Breast epithelium (tissue), 4 donors: ENCODE measurements around the gene CCDC78. TPM values are rescaled to one million over a fixed set of nuclear protein-coding genes. Genes with fewer than 3 reads are reported as not detected.
A peak's percentile ranks its signal among the peaks of the same experiment; 100 is the strongest.

Experiments used
- DNase-seq, 2 donors: peaks; one replicate each; pipeline ENCODE4 v3.0.0-alpha.2; 2019; ENCODE audit warnings: low spot score in 2 of 2
- H3K27ac ChIP-seq, 2 donors: fragments of 200-600 bp; sonication (generic) in 1 of 2; one replicate each; pipeline ENCODE4 v1.5.1; 2016 to 2019; ENCODE audit warnings: mild to moderate bottlenecking in 1 of 2
- H3K27me3 ChIP-seq, 2 donors: fragments of 200-600 bp; sonication (generic) in 1 of 2; one replicate each; pipeline versions ENCODE4 v1.5.1 to v1.6.0; 2017 to 2019; ENCODE audit warnings: control low read depth in 1 of 2, mild to moderate bottlenecking in 1 of 2
- H3K36me3 ChIP-seq: fragments of 200-600 bp; one replicate; pipeline ENCODE4 v1.5.1; 2019
- H3K4me1 ChIP-seq, 2 donors: fragments of 200-600 bp; sonication (generic); one replicate each; pipeline ENCODE4 v1.5.1; 2016 to 2019; ENCODE audit warnings: control low read depth in 1 of 2
- H3K4me3 ChIP-seq, 3 donors: fragments of 200-600 bp; sonication (generic); 1 replicate in 2 of 3; 2 replicates in 1 of 3; pipeline ENCODE4 v1.5.1; 2016 to 2019; ENCODE audit warnings: mild to moderate bottlenecking in 3 of 3, moderate library complexity in 2 of 3
- H3K9me3 ChIP-seq, 2 donors: fragments of 200-600 bp; sonication (generic) in 1 of 2; one replicate each; pipeline ENCODE4 v1.5.1; 2016 to 2019; ENCODE audit warnings: control low read depth in 1 of 2
- CTCF ChIP-seq, 3 donors: fragments of 450-650 bp; IDR thresholded peaks; one replicate each; pipeline ENCODE4 v1.5.1; 2016 to 2017; ENCODE audit warnings: antibody characterized with exemption in 3 of 3, mild to moderate bottlenecking in 3 of 3, moderate library complexity in 3 of 3
- POLR2A ChIP-seq: fragments of 450-650 bp; IDR thresholded peaks from one replicate; pipeline ENCODE4 v1.6.1; 2016; ENCODE audit warnings: antibody characterized with exemption, mild to moderate bottlenecking, moderate library complexity
- POLR2AphosphoS5 ChIP-seq, 3 donors: sonication (generic); formaldehyde crosslinking; IDR thresholded peaks; one replicate each; pipeline ENCODE4 v1.6.1; 2017; ENCODE audit warnings: antibody characterized with exemption in 3 of 3
- intact Hi-C: fragments of 100-400 bp; cut with DNase I; formaldehyde crosslinking; loops from one replicate; pipeline ENCODE4 v1.15.1; 2023; ENCODE audit warnings: low total_unique reads
- total RNA-seq, 3 donors: library from RNA; depleted of rRNA; stranded (reverse); fragments of >200 nt; gene quantifications; one replicate each; pipeline ENCODE4 v1.1.0, GENCODE V29; 2016

Gene CCDC78
- total RNA-seq, 3 donors from 2014 or later: 0.48 to 2.9 (median 2.6) TPM

- Histone ChIP-seq H3K27me3 (peaks cover 17 to 90% of the 10 kb centered on the region in 2 donors), H3K4me3 (no peak overlapping the region), H3K4me1 (peaks cover 2 to 6% of the 10 kb centered on the region in 2 donors), H3K27ac (no peak overlapping the region), H3K9me3 (no peaks in the 10 kb centered on the region), H3K36me3 (no peaks in the 10 kb centered on the region)
- intact Hi-C loops: no loop called here
- no peak for DNase-seq
- TF ChIP-seq POLR2AphosphoS5 (IDR thresholded peaks at IDR 0.05) (no peak), CTCF (IDR thresholded peaks at IDR 0.05) (no peak), POLR2A (no peak)
These were observed 22.8 kb downstream of the CCDC78 start for GRCh38 chr16:703406-703805.

DNA sequence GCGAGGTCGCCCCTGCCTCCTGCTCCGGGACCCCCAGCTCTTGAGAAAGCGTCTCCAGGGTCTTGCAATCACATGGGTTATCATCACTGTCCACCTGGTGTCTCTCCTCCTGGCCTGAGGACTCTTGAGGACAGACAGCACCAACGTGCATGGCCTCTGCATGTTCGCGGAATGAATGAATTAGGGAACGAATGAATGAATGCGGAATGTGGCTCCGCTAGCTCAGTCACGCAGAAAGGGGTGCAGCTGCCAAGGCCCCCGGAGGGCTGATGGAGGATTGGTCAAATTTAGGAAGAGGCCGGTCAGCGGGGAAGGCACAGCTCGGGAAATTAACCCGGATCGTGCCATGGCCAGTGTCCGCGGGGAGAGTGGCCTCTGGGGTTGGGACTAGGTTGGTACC is 23.9 kb downstream of the CCDC78 start:
- Histone ChIP-seq H3K27me3 (peaks cover 17 to 79% of the 10 kb centered on the region in 2 donors), H3K36me3 (no peaks in the 10 kb centered on the region), H3K4me1 (peaks cover 2 to 6% of the 10 kb centered on the region in 2 donors), H3K27ac (no peak overlapping the region), H3K9me3 (no peaks in the 10 kb centered on the region), H3K4me3 (no peak overlapping the region)
- TF ChIP-seq POLR2A (no peak), POLR2AphosphoS5 (IDR thresholded peaks at IDR 0.05) (no peak), CTCF (IDR thresholded peaks at IDR 0.05) (no peak)
- intact Hi-C loops: no loop called here
- DNase-seq: no peak

DNA sequence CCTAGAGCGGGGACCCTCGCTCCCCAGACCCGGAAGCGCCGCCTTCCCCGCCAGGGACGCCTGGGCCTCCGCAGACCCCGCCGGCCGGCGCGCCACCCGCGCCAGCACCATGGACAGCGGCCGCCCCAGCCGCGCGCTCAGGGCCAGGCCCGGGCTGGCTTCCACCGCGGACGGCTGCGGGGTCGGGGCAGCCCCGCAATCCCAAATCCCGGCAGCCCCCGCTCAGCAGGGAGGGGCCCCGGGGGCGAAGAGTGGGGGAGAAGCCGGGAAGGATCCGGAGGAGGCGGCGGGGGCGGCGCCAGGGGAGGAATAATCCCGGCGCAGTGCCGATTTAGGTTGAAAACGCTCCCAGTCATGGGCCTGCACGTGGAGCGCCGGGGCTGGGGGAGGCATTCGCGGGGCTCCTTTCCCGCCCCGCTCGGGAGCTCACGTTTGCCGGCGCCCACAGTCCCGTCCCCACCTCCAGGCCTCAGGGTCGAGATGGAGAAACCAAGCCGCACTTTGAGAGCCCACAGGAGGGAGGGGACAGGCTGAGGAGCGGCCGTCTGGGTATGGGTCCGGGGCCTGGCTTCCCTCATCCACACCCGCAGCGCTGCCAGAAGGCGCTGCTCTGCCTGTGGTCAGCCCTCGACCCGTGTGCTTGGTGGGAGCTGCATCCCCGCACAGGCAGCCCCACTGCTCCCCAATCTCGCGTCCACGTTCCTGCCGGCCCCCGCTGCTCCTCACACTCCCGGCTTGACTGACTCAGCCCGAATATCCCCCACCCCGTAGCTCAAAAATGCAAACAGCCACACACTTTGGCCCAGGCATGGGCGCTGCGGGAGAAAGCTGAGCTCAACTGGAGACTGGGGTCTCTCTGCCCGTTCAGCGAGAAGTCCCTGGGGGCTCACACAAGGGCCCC is 25.3 kb downstream of the CCDC78 start:
- Histone ChIP-seq H3K4me1 (peaks cover 0 to 2% of the 10 kb centered on the region in 2 donors), H3K36me3 (no peaks in the 10 kb centered on the region), H3K4me3 (no peak overlapping the region), H3K27ac (no peak overlapping the region), H3K27me3 (peaks cover 17 to 74% of the 10 kb centered on the region in 2 donors), H3K9me3 (no peaks in the 10 kb centered on the region)
- intact Hi-C loops: no loop called here
- DNase-seq: no peak
- TF ChIP-seq POLR2AphosphoS5 (IDR thresholded peaks at IDR 0.05) (no peak), POLR2A (no peak)

DNA sequence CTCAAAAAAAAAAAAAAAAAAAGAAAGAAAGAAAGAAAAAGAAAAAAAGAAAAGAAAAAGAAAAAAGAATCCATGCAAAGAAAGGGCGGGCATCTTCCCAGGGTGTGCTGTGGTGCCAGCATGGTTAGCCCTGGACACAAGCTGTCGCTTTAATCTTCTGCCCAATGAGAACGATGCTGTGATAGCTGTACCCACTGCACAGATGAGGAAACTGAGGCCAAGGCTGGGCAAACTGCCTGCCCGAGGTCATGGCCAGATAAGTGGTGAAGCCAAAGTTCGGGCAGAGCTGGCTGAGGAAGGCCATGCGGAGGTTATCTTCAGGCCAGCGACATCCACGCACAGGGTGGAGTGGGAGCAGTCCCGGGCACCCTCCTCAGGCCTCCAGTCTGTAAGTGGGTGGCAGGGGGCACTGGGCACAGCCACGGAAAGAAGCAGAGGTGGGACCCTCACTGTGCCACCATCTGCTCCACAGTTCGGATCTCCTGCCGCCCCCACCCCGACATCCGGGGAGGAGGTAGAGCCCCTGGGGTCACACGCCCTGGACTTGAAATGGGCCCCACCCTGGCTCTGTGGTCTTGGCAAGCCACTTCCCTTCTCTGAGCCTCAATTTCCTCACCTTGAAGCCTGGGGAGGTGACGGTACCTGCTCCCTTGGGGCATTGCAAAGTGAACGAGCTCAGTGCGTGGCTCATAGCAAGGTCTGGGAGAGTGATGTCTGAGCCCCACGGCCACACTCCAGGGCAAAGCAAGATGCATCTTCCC is 27.2 kb downstream of the CCDC78 start:
- H3K27me3 ChIP-seq: peaks cover 17 to 75% of the 10 kb centered on the region in 2 donors
- TF ChIP-seq POLR2AphosphoS5 (IDR thresholded peaks at IDR 0.05): no peak
- no peak for TF ChIP-seq CTCF (IDR thresholded peaks at IDR 0.05)
- no peak for TF ChIP-seq POLR2A
- intact Hi-C loops: no loop called here
- no peak overlapping the region for H3K27ac ChIP-seq
- no peak for DNase-seq
- no peaks in the 10 kb centered on the region for H3K36me3 ChIP-seq
- no peak overlapping the region for H3K4me3 ChIP-seq
- peaks cover 8 to 13% of the 10 kb centered on the region in 2 donors for H3K4me1 ChIP-seq
- H3K9me3 ChIP-seq: no peaks in the 10 kb centered on the region

GRCh38 chr16:695355-696089 is 30.7 kb downstream of the CCDC78 start:
- peaks cover 14 to 19% of the 10 kb centered on the region in 2 donors for H3K4me1 ChIP-seq
- TF ChIP-seq POLR2AphosphoS5 (IDR thresholded peaks at IDR 0.05) (no peak), CTCF (IDR thresholded peaks at IDR 0.05) (no peak), POLR2A (no peak)
- H3K4me3 ChIP-seq: peak overlapping the region in 2 of 3 donors; percentile 51 to 68
- peaks cover 15 to 56% of the 10 kb centered on the region in 2 donors for H3K27me3 ChIP-seq
- intact Hi-C loops: no loop called here
- H3K27ac ChIP-seq: peak overlapping the region in 1 of 2 donors; percentile 38
- peak; percentile 49 to 74 for DNase-seq
- no peaks in the 10 kb centered on the region for H3K36me3 ChIP-seq
- no peaks in the 10 kb centered on the region for H3K9me3 ChIP-seq
